Kidney capillary endothelial cell (primary cell): ENCODE data around the gene SLC25A6.
"Not testable (repeated sequence)": the region's sequence is repeated elsewhere in the genome, so short reads cannot be mapped to it uniquely, and the experiment has no call there.

ENCODE experiments used
- DNase-seq: peaks from one replicate; pipeline ENCODE4 v3.0.0-alpha.2; 2018; ENCODE audit warnings: low spot score

Gene SLC25A6

DNA sequence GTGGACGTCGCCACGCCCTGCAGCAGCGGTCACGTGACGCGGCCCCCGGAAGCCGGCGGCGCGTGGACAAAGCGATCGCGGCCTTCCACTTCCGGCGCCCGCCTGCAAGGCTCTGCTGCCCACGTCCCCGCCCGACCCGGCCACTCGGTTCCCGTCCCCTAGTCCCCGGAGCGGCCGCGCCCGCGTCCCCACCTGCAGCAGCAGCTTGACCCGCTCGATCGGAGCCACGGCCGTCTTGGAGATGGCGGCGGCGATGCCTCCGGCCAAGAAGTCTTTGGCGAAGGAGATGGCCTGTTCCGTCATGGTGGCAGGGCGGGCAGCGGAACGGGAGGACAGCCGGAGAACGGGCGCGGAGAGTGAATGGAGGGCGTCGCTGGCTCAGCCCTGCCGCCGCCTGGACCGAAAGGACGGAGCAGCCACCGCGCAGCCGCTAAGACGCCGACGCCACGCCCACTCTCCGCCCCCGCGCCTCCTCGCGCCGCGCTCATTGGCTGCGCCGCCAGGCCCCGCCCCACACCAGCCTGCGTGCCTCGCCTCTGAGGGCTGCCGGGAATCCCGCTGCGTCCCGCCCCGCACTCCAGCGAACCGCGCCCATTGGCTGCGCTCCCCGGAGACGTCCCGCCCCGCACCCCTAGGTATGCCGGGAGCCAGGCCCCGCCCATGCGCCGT lies at the start of gene SLC25A6:
Gene SLC25A6, minus strand, starts transcription at position 407 of the 669 bp plus-strand sequence. Its CDS starts 104 bp downstream, at position 303.
- DNase-seq, result peak; percentile 98

DNA sequence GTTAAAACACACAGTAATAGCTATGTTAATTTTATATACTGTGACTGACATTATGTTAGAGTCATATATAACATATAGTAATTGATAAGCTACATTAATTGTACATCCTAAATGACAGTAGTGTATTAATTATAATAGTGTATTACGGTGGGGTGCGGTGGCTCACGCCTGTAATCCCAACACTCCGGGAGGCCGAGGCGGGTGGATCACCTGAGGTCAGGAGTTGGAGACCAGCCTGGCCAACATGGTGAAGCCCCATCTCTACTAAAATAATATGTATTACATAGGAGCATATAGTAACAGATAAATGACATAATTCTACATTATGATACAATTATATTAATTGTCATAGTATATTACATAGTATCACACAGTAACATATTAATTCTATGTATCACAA lies 48.6 kb upstream of the SLC25A6 start:
- DNase-seq, result no peak

DNA sequence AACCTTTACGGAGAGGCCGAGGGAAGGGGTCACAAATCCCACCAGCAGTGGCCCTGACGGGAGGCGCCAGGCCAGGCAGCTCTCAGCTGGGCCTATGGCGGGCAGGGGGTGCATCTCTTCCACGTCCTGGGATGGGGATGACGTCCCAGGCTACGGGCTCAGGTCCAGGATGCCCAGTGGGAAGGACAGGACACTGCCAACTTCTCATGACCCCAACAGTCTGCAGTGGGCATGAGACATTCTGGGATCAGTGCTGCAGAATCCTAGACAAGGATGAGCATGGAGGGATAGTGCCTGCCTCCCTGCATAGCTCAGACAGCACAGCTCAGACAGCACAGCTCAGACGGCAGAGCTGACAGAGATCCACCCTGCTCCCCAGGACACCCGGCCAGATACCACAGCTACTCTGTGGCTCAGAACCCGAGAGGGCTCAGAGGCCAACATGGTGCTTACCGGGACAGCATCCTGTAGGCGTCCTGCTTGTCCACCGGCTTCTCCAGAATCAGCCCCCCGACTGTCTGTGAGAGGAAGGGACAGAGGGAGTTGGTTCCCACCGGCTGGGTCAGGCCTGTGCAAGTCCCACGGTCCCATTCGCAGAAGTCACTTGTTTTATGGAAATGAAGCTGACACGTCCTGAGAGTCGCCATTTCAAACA lies 43.5 kb upstream of the SLC25A6 start:
- DNase-seq, result no peak

DNA sequence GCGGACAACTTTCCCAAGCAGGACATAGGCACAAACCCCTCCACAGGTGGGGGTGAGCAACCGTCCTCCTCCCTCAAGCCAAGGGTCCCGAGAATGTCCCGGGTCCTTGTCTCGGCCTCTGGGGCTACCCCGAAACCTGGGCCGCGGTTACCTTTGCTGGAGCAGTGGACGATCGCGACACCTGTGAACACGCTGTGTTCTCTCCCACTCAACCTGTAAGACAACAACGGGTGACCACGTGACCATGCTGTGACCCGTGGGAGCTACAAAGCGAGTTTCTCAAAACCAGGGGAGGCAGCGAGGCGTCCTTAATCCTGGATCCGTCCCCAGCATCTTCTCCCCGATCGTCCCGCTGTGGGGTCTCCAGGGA lies 42.9 kb upstream of the SLC25A6 start:
- no peak for DNase-seq

DNA sequence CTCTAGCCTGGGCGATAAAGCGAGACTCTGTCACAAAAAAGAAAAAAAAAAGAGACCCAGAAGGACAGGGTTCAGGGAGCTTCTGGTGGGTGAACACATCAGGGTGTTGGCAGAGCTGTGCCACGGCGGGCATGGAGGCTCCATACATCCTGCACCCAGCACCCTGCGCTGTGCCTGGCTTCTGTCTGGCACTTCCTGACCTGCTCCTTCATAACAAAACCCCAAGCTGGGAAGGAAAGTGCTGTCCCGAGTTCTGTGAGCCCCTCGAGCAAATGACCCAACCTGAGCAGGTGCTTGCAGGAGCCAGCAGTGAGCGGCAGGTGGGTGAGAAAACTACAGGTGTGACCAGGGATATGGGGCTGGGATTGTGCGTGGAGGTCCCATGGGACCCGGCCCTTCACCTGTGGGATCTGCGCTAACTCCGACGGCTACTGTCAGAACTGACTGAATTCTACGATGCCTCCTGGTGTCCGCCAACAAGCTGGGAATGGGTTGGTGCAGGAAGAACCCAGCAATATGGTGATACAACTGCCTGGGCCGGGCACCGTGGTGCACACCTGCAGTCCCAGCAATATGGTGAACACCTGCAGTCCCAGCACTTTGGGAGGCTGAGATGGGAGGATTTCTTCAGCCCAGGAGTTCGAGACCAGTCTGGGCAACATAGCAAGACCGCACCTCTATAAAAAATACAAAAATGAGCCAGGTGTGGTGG lies 41.9 kb upstream of the SLC25A6 start:
- DNase-seq, result no peak

DNA sequence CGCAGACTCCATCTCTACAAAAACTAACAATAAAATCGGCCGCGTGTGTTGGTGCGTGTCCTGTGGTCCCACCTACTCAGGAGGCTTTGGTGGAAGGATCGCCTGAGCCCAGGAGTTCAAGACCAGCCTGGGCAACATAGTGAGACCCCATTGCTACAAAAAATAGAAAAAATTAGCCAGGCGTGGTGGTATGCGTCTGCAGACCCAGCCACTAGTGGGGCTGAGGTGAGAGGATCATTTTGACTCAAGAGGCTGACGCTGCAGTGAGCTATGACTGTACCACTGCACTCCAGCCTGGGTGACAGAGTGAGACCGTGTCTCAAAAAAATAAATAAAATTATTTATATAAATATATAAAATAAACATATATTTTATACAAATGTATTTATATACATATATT lies 38.5 kb upstream of the SLC25A6 start:
- no peak for DNase-seq

DNA sequence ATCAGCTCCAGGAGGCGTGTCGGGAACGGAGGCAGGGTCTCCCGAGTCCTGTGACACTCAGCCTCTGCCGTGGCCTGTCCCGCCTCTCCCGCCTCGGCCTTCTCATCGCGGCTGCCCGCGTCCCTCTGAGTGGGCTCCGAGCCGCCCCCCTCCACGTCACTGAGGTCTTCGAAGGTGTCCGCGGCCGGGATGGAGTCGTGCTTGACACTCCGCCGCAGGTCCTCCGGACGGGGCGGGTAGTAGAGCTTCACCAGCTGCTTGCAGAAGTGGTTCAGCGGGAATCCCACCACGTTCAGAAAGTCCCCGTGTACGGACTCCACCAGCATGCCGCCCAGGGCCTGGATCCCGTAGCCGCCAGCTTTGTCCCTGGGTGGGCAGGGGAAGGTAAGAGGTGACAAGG lies 35.8 kb upstream of the SLC25A6 start:
- DNase-seq, result no peak

DNA sequence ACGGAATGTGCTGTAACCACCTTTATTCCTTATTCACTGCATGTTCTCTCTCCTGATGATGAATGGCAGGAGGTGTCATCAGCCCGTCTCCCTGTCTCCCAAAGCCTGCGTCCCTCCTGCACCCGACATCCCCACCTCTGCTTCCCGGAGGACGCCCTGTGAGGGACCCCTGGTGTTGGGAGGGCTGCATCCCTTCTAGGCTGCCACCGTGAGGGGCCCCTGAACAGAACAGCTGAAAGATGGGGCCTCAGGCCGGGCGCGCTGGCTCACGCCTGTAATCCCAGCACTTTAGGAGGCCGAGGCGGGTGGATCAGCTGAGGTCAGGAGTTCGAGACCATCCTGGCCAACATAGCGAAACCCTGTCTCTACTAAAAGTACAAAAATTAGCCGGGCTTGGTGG lies 34.4 kb upstream of the SLC25A6 start:
- not testable (repeated sequence) for DNase-seq

DNA sequence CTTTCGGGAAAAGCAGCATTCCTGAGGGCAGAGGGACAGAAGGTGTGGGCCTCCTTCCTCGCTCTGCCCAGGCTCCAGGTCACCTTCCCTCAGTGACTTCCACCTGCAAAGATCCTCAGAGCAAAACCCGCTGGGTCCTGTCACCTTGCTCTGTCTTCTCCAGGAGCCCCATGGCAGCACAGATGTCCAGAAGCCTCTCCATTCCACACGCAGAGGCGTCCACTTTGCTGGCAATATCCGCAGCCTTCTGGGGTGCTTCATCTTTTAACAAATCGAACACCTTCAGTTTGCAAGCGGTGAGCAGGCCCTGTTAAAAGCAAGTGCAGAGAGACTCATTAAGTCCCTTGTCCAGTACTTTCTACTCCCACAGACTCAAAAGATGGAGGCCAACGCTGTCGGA lies 33.5 kb upstream of the SLC25A6 start:
- no peak for DNase-seq

DNA sequence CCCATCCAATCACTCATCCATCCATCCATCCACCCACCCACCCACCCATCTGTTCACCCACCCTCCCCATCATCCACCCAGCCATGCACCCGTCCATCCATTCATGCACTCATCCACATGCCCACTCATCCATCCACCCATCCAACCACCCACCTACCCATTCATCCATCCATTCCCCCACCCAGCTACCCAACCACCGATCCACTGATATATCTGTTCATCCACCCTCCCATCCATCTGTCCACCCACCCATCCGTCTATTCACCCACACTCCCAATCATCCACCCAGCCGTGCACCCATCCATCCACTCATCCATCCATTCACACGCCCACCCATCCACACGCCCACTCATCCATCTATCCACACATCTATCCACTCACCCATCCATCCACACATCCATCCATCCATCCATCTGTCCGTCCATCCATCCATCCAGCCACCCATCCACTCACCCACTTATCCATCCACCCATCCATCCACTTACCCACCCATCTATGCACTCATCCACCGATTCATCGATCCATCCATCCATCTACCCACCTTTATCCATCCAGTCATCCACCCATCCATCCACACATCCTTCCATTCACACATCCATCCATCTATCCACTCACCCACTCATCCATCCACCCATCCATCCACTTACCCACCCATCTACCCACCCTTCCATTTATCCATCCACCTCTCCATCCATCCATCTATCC lies 32.4 kb upstream of the SLC25A6 start:
- no peak for DNase-seq

DNA sequence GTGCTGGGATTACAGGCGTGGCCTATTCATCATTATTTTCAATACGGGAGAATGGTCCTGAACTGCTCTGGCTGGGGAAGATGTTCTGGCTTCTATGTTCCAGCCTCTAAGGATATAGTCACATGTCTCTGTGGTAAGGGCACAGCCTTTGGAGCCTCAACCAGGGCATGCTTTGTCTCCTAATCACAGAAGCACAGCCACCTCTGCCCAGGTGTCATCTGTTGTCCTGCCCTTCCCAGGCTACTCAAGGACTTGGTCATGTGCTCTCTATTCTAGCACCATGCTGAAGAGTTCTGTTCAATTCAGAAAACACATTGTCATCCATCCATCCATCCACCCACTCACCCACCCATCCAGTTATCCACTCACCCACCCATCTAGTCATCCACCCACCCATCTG lies 31.3 kb upstream of the SLC25A6 start:
- DNase-seq, result no peak

DNA sequence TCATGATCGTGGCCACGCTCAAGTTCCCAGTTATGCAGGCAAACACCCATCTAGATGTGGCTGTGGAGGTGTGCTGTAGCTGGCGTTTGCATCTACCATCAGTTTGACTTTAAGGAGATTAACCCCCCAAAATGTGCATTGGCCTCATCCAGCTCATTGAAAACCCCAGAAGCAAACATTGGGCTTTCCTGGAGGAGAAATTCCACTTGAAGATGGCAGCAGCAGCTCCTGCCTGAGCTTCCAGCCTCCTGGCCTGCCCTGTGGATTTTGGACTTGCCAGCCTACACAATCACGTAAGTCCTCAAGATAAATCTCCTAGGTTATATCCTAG lies 30.2 kb upstream of the SLC25A6 start:
- no peak for DNase-seq

DNA sequence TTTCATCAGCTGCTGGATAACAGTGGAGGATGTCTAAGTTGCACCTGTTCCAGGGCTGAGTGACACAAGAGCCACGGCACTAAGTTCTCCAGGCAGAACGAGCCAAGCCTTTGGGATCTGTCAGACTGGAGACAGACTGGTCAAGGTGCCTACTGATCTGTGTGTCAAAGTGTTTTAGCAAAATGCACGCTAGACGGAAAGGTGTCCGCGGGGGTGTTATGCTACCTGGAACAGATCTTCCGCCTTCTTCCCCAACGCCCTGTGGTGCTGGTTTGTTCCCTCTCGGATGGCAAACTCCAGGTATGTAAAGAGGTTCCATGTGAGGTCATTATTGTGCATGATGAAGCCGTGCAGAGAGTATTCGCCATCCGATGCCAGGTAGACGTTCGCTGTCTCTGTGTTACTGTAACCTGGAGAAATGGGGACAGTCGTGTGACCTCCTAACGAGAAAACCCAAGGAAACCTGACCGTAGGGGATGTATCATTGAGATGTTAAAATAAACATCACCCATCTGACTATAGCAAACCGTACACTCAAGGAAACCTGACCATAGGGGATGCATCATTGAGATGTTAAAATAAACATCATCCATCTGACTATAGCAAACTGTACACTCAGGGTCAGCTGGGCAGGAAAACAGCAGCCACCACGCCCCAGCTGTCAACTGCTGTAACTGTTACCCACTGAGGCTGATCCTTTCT lies 29.7 kb upstream of the SLC25A6 start:
- no peak for DNase-seq

DNA sequence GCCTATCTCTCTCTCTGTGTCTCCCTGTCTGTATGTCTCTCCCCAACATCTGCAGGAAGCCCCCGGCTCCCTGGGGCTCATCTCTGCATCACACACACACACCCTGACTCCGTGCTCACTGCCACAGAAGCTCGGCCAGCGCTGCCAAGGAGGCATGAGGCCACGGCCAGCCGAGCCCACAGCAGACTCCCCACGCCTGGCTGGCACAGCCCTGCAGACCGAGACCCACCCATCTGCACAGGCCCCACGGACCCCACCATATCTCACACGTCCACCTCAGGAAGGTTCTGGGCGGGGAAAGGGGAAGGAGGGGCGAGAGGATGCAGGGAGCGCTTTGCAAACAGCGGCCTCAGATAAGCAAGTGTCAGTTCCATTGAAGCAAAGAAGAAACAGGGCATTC lies 28.5 kb upstream of the SLC25A6 start:
- DNase-seq, result no peak

DNA sequence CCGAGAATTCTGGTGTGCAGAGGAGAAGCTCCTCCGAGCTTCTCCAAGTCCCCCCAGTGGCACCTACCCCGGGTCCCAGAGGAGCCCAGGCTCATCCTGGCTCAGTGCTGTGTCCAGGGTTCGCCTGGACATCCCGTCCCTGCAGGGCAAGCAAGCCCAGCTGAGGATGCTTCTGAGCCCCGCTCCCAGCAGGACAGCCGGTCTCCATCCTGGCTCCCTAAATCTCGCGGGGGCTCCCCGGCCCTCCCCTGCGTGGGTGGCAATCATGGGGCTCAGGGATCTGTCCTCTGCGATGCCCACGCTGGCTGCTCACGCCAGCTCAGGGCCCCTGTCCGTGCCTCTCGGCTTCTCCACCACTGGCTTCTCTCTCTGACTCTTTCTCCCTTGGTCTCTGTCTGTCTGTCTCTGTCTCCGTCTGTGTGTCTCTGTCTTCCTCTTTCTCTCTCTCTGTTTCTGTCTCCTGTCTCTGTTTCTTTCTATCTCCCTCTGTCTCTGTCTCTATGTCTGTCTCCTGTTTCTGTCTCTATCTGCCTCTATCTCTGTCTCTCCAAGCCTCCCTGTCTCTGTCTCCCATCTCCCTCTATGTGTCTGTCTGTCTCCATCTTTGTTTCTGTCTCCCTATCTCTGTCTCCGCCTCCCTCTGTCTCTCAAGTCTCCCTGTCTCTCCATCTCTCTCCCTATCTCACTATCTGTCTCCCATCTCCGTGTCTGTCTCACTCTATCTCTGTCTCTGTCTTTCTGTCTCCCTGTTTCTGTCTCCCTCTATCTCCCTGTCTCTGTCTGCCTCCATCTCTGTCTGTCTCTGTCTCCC lies 27.8 kb upstream of the SLC25A6 start:
- DNase-seq, result no peak

DNA sequence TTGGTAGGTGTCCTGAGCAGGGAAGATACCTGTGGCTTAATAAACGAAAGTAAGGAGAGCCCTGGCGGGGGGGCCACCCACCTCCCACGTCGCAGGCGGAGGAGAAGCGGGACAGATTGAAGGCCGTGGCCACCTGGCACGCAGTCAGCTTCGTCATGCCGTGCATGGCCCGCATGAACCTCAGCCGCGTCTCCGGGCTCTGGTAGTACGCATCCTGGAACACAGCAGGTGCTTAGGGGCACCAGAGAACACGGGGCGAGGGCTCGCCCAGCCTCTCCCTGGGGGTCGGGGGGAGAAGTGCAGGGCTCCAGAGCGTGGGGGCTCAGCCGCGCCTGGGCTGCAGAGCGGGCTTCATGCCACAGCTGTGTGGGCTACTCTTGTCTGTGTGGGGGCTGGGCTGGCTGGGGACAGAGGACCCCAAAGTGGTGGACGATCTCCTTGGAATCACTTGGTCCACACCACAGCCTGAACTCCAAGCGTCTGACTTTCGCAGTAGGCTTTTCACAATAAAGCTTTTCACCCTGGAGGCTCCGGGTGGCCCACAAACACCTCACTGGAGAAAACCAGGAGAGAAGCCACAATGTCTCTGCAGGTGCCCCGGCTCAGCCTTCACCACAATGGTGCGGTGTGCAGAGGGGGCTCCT lies 27.1 kb upstream of the SLC25A6 start:
- DNase-seq, result no peak

DNA sequence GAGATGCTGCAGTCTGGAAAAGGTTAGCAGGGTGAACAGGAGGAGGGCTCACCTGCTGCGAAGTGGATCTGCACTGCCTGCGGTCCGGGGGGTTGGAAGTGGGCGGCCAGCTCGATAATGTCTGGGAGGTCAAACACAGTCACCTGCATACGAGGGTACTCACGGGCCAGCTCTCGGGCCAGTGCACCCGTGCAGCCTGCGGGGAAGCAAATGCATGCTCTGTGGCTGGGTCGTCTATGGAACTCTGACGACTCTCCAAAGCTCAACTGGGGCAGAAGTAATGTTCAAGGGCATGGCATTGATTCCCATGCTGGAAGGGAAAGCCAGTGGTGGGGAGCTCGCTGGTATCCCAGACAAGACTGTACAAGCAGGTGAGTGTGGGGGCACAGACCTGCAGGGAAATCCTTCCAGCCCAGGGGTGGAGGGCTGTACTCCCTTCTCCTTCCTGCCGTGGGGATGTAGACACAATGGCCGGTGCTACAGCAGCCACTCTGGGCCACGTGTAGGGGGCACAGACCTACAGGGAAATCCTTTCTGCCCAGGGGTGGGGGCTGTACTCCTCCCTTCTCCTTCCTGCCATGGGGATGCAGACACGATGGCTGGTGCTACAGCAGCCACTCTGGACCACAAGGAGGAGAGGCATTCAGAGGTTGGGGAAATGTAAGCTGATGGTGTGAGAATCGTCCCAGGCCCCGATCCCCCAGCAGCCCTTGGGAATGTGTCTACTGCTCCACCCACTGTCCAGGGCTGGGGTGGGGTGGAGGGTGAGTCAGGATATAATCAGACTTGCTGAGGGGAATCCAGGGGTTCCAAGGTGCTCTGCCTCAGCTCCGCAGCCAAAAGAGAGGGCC lies 26.2 kb upstream of the SLC25A6 start:
- no peak for DNase-seq

DNA sequence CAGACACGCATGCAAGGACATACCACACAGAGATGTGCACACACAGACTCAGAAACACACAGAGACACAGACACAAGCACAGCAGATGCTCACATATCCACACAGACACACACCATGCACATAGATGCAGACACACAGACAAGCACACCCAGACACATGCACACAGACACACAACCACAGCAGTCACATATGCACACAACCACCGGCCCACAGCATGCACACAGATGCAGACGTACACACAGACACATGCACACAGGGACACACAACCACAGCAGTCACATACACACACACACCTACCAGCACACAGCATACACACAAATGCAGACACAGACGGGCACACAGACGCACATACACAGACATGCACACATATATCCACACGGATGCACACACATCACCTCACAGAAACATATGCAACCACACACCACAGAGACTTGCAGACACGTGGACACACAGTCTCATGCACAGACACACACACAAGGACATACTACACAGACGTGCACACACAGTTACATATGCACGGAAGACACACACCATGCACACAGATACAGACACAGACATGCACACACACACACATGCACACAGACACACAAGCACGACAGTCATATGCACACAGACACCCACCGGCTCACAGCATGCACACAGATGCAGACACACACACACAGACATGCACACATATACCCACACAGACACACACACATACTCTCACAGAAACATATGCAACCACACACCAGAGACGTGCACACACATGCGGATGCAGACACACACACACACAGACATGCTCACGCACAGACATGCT lies 25.2 kb upstream of the SLC25A6 start:
- DNase-seq, result no peak

DNA sequence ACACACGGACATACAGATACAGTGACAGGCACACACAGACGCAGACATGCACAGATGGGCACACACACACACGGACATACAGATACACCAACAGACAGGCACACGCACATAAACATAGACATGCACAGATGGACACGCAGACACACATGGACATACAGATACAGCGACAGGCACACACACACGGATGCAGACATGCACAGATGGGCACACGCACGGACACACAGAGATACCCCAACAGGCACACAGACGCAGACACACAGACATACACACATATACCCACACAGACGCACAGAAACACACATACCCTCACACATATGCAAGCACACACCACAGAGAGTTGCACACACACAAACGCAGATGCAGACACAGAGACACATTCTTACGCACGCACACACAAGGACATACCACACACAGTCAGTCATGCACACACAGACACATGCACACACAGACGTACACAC lies 24.4 kb upstream of the SLC25A6 start:
- DNase-seq, result no peak
